Testis (tissue), 3 donors: Measurements from ENCODE around the gene BARX1. TPM values are rescaled to one million over a fixed set of nuclear protein-coding genes. Genes with fewer than 3 reads are reported as not detected.
"Not testable (repeated sequence)": the region's sequence is repeated elsewhere in the genome, so short reads cannot be mapped to it uniquely, and the experiment has no call there.

ENCODE experiments used
- DNase-seq: peaks from one replicate; pipeline ENCODE4 v3.0.0-alpha.2; 2019
- H3K27ac ChIP-seq, 2 donors: fragments of 200-600 bp; sonication (generic); one replicate each; pipeline ENCODE4 v1.5.1; 2019
- H3K27me3 ChIP-seq: fragments of 200-600 bp; sonication (generic); one replicate; pipeline ENCODE4 v1.5.1; 2019
- H3K36me3 ChIP-seq: fragments of 200-600 bp; sonication (generic); one replicate; pipeline ENCODE4 v1.5.1; 2017; ENCODE audit warnings: low read depth; ENCODE audit errors: missing control alignments
- H3K4me1 ChIP-seq: fragments of 200-600 bp; sonication (generic); one replicate; pipeline ENCODE4 v1.5.1; 2019
- H3K4me3 ChIP-seq, 2 donors: fragments of 200-600 bp; sonication (generic); one replicate each; pipeline ENCODE4 v1.5.1; 2017 to 2019
- H3K9me3 ChIP-seq: fragments of 200-600 bp; sonication (generic); one replicate; pipeline ENCODE4 v1.5.1; 2017
- CTCF ChIP-seq, 3 experiments: fragments of 450-650 bp in 2 of 3; fragments of 200-600 bp in 1 of 3; sonication (generic) in 1 of 3; IDR thresholded peaks; one replicate each; pipeline ENCODE4 v1.5.1; 2016 to 2019; ENCODE audit warnings: antibody characterized with exemption in 3 of 3, mild to moderate bottlenecking in 2 of 3, moderate library complexity in 1 of 3
- POLR2A ChIP-seq: fragments of 450-650 bp; IDR thresholded peaks from one replicate; pipeline ENCODE4 v1.6.1; 2017; ENCODE audit warnings: antibody characterized with exemption, mild to moderate bottlenecking, moderate library complexity
- WGBS, 2 donors: methylation state at CpG; one replicate each; pipeline ENCODE4 v1.1.5; 2018; 5-methylcytosine and 5-hydroxymethylcytosine counted together
- intact Hi-C: fragments of 100-400 bp; cut with DNase I; formaldehyde crosslinking; loops from one replicate; pipeline ENCODE4 v1.15.1; 2023; ENCODE audit warnings: low total_unique reads
- polyA plus RNA-seq: library from polyadenylated mRNA; stranded (reverse); fragments of 350-450 nt; fragmentation: Illumina TruSeq; extraction: RNeasy Lipid Tissue Mini Kit (QIAGEN cat#74804); gene quantifications from one replicate; pipeline ENCODE4 v1.2.3, GENCODE V29; 2014; ENCODE audit warnings: low read depth, low replicate concordance; ENCODE audit not compliant: insufficient read depth
- total RNA-seq, 2 donors: library from RNA; depleted of rRNA; stranded (reverse); fragments of >200 nt; gene quantifications; one replicate each; pipeline ENCODE4 v1.2.3, GENCODE V29; 2016

The BARX1 gene
- total and polyA plus RNA-seq, 3 donors from 2014 or later: 3.7 to 8.6 (median 3.7) TPM

GRCh38 chr9:93976081-93976480 is 20.9 kb upstream of the BARX1 start:
- Histone ChIP-seq H3K27ac (no peak overlapping the region), H3K9me3 (no peaks in the 10 kb centered on the region), H3K36me3 (no peaks in the 10 kb centered on the region), H3K4me1 (no peaks in the 10 kb centered on the region), H3K27me3 (no peaks in the 10 kb centered on the region), H3K4me3 (no peak overlapping the region)
- WGBS, 2 donors: 74 to 80% methylated on average over 3 of the region's 3 CpGs
- no peak for DNase-seq
- TF ChIP-seq CTCF (IDR thresholded peaks at IDR 0.05) (no peak), POLR2A (no peak)
- intact Hi-C loops: no loop called here

GRCh38 chr9:93975262-93975661 is 20.1 kb upstream of the BARX1 start:
- WGBS, 2 donors: 91 to 94% methylated on average over 6 to 7 of the region's 7 CpGs
- DNase-seq: no peak
- Histone ChIP-seq H3K36me3 (no peaks in the 10 kb centered on the region), H3K4me1 (no peaks in the 10 kb centered on the region), H3K27ac (no peak overlapping the region), H3K9me3 (no peaks in the 10 kb centered on the region), H3K27me3 (no peaks in the 10 kb centered on the region), H3K4me3 (no peak overlapping the region)
- intact Hi-C loops: no loop called here
- TF ChIP-seq CTCF (IDR thresholded peaks at IDR 0.05) (no peak), POLR2A (no peak)

- intact Hi-C loops: no loop called here
- no peak for DNase-seq
- WGBS, 2 donors: 39 to 74% methylated on average over 3 of the region's 3 CpGs
- TF ChIP-seq CTCF (IDR thresholded peaks at IDR 0.05) (no peak), POLR2A (no peak)
- H3K36me3 ChIP-seq: no peaks in the 10 kb centered on the region
- H3K4me3 ChIP-seq: no peak overlapping the region
- H3K27ac ChIP-seq: no peak overlapping the region
- H3K27me3 ChIP-seq: no peaks in the 10 kb centered on the region
- no peaks in the 10 kb centered on the region for H3K4me1 ChIP-seq
- no peaks in the 10 kb centered on the region for H3K9me3 ChIP-seq
Measured at GRCh38 chr9:93974151-93974550, 19.0 kb upstream of the BARX1 start.

- H3K27ac ChIP-seq, H3K9me3 ChIP-seq, H3K4me3 ChIP-seq, H3K4me1 ChIP-seq, H3K27me3 ChIP-seq, intact Hi-C loops, H3K36me3 ChIP-seq, DNase-seq: not testable (repeated sequence)
- 90 to 97% methylated on average over 3 of the region's 3 CpGs for WGBS, 2 donors
Measured at GRCh38 chr9:93972655-93973054, 17.5 kb upstream of the BARX1 start.

GRCh38 chr9:93969328-93969661 is 14.1 kb upstream of the BARX1 start:
- TF ChIP-seq POLR2A (no peak), CTCF (IDR thresholded peaks at IDR 0.05) (no peak)
- Histone ChIP-seq H3K9me3 (no peaks in the 10 kb centered on the region), H3K4me1 (no peaks in the 10 kb centered on the region), H3K27ac (no peak overlapping the region), H3K4me3 (no peak overlapping the region), H3K36me3 (no peaks in the 10 kb centered on the region), H3K27me3 (no peaks in the 10 kb centered on the region)
- intact Hi-C loops: no loop called here
- DNase-seq: no peak
- WGBS, 2 donors: 94 to 95% methylated on average over 3 of the region's 3 CpGs
